Liver (tissue), 3 donors: Measurements from ENCODE around the gene C2CD5.

Experiments used
- CTCF ChIP-seq: fragments of 150-350 bp; IDR thresholded peaks from 2 replicates; pipeline ENCODE4 v1.5.1; 2017; ENCODE audit warnings: improper control_type of control experiment, low read depth, low read length; ENCODE audit not compliant: missing input control
- EGR1 ChIP-seq, 2 donors: IDR thresholded peaks; 2 replicates each; pipeline ENCODE4 v1.6.1; 2016 to 2018; ENCODE audit warnings: antibody characterized with exemption in 2 of 2, low read depth in 2 of 2
- HNF4A ChIP-seq, 2 donors: conservative IDR thresholded peaks; 2 replicates each; pipeline ENCODE4 v1.6.1; 2016; ENCODE audit warnings: antibody characterized with exemption in 2 of 2, mild to moderate bottlenecking in 2 of 2
- MAX ChIP-seq: IDR thresholded peaks from 2 replicates; pipeline ENCODE4 v1.6.1; 2016; ENCODE audit warnings: antibody characterized with exemption
- NR2F2 ChIP-seq: IDR thresholded peaks from 2 replicates; pipeline ENCODE4 v1.6.1; 2016; ENCODE audit warnings: antibody characterized with exemption
- donor health status: healthy.
- donor health status: healthy.

GRCh38 chr12:22543246-22544037 lies 900 bp downstream of the C2CD5 start:
- TF ChIP-seq CTCF = no peak
- TF ChIP-seq HNF4A (conservative IDR thresholded peaks at IDR 0.05) = no peak
- no peak for TF ChIP-seq MAX
- TF ChIP-seq NR2F2 = no peak
- TF ChIP-seq EGR1 (IDR thresholded peaks at IDR 0.05; ENCODE audit: low read depth in 2 of 2) = no peak
